Skin epidermis (tissue), 12 donors: Measurements from ENCODE around the gene ISM1.

ENCODE experiments used
- H3K27ac ChIP-seq, 21 experiments: fragments of 200-600 bp; sonication (generic) in 11 of 21; one replicate each; pipeline ENCODE4 v1.5.0; 2020; ENCODE audit warnings: mild to moderate bottlenecking in 3 of 21, inconsistent platforms in 2 of 21, moderate library complexity in 2 of 21
- H3K4me3 ChIP-seq, 7 experiments: fragments of 200-600 bp; sonication (generic) in 2 of 7; one replicate each; pipeline ENCODE4 v1.5.0; 2020; ENCODE audit warnings: inconsistent platforms in 2 of 7, mild to moderate bottlenecking in 2 of 7, moderate library complexity in 1 of 7

The ISM1 gene

DNA sequence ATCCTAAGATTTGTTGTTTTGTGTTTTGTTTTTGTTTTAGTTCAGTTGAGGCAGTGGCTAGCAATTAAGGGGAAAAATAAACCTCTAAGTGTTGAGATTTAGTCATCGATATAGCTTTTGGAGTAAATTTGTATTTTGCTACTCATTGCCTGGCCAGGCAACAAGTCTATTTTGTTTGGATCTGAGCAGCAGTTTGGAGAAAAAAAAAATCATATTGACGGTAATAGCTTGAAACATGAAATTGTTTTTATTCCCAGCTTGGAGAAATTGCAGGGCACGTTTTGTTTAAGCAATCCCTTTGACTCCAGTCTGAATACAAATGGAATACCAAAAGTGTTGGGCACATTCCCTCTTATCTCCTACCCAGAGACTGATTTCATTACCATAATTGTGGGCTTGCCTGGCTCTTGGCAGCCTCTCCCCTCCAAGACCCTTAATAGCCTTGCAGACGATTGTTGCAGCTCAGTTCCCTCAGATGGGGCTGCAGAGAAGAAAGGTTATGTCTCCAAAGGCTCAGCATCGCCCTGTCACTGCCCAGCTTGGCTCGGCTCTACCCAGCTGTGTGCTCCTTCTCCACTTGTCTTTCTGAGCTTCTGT, 56.0 kb downstream of the ISM1 start:
- no peak overlapping the region for H3K4me3 ChIP-seq
- H3K27ac ChIP-seq, result peak overlapping the region in 7 of 21 experiments; percentile 1 to 67 (median 29)

DNA sequence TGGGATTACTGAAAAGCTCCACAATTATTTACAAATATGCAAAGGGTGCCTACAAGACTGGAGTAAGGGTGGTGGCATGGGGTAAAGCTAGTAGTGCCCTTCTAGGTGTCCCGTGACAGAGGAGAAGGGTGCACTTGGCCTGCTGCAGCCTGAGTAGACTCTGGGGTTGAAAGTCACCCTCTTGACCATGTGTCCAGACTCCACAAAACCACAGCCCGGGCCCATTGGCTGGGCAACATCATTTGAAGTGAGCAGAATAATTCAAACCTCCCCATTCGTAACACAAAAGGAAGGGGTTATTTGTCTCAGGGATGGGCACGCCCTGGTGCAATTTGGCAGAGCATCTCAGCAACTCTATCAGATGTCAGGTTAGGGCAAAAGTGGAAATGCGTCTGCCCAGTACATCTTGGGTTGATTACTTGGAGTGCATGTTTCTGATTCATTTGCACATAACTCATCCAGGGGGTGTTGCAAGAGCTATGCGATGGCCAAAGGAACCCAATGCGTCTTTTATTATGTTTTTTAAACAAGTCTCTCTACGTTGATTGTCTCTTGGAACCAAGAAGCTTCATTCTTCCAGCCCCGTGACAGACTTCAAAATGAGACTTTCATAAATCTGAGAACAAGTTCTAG, 56.7 kb downstream of the ISM1 start:
- H3K27ac ChIP-seq, result peak overlapping the region in 13 of 21 experiments; percentile 7 to 74 (median 46)
- no peak overlapping the region for H3K4me3 ChIP-seq

DNA sequence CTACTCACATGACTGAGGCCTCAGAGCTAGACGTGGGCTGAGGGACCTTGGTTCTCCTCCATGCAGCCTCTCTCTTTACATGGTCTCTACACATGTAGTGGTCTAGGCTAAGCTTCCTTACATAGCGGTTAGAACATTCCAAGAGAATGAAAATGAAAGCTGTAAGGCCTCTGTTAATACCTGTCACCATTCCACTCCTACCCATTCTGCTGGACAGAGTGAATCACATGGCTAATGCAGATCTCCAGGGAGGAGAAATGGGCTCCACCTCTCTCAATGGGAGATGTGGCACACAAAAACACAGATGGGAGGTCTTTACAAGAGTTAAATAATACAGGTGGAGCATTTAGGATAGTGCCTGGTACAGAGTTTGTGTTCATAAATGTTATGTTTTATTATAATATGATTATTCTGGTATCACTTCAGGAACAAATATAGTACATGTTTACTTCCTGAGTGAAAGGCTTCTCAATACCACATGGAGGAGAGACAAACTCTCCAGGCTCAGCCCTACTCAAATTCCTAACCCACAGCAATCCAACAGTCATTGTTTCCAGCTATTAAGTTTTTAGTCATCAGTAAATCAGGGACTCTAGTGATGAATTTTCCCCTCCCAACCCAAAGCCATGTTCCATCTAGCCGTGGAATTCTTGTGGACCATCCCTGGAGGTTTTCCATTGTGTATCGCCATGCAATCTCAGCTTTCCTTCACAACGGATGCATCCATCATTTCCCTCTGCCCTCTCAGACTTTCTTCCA, 57.9 kb downstream of the ISM1 start:
- Histone ChIP-seq H3K27ac (peak overlapping the region in 15 of 21 experiments; percentile 7 to 74 (median 46)), H3K4me3 (no peak overlapping the region)

DNA sequence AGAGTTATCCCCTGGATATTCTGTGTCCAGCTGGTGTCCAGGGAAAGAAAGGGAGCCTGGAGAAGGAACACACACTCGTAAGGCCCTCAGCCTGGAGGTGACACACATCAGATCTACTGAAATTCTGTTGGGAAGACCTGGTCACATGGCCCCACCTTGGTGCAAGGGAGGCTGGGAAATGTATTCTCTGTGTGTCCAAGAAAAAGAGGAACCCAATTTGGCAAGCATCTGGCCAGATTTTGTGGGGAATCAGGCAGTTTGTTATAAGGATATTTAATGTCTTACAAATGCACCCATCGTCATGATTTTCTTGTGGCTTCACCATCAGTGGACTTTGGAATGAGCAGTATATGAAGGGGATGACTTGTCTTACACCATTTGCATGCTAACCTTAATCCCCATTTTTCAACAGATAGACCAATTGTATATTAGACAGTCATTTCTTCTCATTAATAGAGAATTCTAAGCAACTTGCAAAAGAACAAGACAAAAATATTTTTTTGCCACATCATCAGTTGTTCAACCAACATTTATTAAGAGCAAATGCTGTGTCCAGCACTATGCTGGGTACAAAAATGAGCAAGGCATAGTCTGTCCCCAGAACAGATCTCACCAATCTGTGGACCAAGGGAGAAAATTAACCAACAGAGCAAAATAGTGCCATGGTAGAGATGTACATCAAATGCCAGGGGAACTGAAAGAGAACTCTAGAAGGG, 59.7 kb downstream of the ISM1 start:
- Histone ChIP-seq H3K4me3 (no peak overlapping the region), H3K27ac (no peak overlapping the region)

DNA sequence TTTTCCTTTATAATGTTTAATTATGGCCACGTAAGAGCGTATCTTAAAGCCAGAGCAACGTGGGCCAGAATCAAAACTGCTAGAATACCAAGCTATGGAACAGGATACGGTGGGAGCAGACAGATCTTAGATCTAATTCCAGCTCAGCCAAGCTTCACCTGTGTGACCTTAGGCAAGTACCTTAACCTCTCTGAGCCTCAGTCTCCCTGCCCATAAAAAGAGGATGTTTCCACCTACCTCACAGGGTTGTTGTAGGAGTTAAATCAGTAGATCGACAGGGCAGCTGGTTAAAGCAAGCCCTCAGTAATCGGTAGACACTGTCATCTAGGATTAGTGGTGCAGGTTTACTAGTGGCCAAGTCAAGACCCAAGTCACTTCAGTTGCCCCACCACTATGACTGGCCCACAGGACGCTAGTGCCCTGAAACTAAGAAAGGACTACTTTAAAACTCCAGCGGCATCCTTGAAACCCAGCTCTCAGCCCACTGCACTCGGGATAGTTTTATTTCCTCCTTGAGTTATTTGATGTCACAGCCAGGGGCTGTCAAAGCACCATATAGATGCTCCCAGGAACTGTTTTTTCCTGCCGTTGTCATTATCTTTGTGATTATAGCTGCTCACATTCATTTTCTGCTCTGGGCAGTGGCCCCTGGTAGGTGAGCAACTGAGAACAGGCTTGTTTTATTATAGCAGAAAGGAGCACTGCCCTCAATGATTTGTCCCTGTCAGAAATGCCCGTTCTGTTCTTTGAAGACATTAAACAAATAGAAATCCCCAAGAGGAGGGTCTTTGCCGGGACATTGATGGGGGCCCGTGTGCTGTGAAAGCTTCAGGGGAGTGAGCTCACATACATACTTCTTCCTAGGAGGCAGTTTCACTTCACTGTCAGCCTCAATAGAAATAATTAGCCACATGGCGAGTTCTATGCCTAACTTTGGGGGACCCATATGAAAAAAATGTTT, 63.1 kb downstream of the ISM1 start:
- no peak overlapping the region for H3K4me3 ChIP-seq
- no peak overlapping the region for H3K27ac ChIP-seq

DNA sequence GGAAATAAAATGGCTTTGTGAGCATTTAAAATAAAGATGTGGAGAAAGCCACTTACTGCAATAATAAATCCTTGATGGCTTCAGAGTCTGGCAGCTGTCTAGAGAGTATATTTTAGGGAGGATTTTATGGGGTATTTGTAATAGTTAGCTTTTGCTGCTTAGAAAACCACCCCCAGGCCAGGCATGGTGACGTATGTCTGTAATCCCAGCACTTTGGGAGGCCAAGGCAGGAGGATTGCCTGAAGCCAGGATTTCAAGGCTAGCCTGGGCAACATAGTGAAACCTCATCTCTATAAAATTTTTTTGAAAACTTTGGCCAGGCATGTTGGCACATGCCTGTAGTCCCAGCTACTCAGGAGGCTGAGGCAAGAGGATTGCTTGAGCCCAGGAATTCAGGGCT, 63.8 kb downstream of the ISM1 start:
- H3K4me3 ChIP-seq, result no peak overlapping the region

DNA sequence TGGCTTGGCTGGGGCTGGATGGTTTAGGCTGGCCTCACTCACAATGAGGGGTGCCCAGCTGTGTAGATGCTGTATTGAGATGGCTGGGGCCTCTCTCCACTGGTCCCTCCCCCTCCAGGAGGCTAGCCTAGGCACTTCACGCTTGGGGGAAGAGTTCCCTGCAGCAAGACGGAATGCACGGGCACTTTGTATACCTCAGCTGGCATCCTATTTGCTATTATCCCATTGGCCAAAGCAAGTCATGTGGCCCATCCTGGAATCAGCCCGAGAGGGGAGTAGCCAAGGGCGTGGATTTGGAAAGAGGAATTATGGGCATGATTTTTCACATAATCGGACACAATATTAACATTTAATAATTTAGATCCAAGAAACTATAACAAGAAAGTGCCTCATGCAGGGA, 64.3 kb downstream of the ISM1 start:
- Histone ChIP-seq H3K4me3 (no peak overlapping the region), H3K27ac (peak overlapping the region in 1 of 21 experiments; percentile 5)

More for the DNA sequence above, 63.8 kb downstream of the ISM1 start:
- H3K27ac ChIP-seq, result no peak overlapping the region

DNA sequence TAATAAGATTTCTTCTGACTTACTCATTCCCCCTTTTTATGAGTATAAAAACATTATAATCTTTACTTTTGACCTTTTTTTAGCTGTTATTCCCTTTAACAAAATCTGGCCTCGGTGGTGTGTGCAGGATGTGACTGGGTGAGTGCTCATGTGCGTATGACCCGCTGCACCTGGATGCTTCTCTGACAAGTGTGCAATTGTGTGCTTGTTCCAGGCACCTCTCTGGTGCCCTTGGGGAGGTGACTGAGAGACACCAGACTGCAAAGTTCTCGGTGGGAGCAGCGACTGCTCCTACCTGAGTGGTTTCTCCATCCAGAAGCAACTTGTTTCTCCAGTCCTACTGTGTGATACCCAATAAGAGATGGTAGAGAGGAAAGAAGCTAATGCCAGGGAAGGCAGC, 65.0 kb downstream of the ISM1 start:
- H3K4me3 ChIP-seq, result no peak overlapping the region
- H3K27ac ChIP-seq, result peak overlapping the region in 3 of 21 experiments; percentile 6 to 52 (median 21)

DNA sequence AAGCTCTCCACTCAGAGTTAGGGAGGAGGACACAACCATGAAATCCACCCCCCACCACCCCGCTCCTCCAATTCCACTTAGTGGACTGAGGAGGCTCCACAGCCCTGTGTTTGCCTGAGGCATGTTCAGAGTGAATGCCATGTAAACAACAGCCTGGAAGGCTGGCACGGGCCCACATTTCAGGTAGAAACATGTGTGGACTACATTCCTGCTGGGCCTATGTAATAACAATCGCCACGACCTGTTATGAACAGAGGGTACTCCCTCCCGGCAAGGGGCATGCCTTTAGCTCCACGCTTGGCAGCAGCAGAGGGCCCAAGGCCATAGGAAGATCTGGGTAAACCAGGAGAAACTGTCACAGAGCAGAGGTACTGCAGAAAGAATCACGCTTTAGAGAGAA, 65.5 kb downstream of the ISM1 start:
- Histone ChIP-seq H3K4me3 (no peak overlapping the region), H3K27ac (peak overlapping the region in 4 of 21 experiments; percentile 6 to 52 (median 30))

DNA sequence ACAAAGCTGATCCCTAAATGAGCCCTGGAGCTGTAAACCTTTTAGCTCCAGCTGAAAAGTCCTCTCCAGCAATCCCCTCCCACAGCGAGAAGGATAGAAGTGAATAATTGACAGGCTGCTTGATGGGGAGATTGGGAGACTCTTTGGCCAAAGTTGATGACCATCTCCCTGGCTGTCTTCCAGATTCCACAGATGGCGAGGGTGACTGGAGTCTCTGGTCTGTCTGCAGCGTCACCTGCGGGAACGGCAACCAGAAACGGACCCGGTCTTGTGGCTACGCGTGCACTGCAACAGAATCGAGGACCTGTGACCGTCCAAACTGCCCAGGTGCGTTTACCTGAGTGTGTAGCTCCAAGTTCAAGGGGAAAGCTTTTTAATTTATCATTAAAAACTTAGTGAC, 67.3 kb downstream of the ISM1 start:
- H3K27ac ChIP-seq, result no peak overlapping the region
- no peak overlapping the region for H3K4me3 ChIP-seq

DNA sequence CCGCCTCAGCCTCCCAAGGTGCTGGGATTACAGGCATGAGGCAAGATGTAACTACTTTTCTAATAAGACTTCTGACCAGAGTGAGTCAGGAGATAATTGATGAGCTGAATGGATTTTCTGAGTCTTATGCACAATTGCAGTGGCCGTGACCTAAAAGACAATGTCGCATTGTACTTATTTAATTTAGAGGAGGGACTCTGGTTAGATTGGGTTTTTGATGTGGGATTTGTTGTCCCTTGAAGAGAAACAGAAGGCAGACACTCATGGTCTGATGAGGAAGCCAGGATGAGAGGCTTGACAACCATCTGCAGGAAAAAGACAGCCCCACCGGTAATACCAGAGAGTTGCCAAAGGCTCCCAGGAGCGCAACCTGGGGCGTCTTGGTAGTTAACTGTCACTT, 68.0 kb downstream of the ISM1 start:
- H3K4me3 ChIP-seq, result no peak overlapping the region
- no peak overlapping the region for H3K27ac ChIP-seq

DNA sequence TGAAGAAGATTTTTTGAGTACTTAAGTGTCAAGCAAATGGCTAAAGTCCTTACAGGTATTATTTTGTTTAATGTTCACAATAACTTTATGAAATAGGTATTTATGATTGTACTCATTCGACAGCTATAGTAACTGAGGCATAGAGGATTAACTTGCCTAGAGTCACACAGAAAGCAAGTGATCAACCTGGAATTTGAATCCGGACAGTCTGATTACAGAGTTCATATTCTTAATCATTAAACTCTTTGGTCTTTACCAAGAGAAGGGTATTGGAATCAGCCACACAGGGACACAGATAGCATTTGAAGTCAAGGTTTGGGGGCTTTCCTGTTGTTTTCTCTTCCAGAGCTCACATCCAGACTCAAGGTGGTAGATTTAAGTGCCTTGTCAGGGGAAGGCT, 69.7 kb downstream of the ISM1 start:
- Histone ChIP-seq H3K27ac (no peak overlapping the region), H3K4me3 (no peak overlapping the region)

DNA sequence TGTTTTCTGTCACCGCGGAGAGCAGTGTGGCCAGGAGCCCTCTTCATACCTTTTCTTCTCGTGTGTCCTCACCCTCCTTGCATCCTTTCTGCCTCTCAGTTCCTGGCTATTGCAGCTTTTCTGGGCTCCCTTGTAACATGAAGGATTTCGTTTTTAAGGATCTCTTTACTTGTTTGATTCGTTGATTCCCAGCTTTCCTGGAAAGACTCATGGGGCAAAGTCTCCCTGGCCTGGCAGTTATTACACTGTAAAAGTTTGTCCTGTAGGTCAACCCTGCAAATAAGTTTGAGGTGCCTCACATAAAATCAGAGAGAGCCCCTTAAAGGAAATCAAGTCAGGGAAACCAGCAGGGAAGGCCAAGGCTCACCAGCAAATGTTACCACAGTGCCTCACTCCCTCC, 70.1 kb downstream of the ISM1 start:
- Histone ChIP-seq H3K4me3 (no peak overlapping the region), H3K27ac (no peak overlapping the region)

DNA sequence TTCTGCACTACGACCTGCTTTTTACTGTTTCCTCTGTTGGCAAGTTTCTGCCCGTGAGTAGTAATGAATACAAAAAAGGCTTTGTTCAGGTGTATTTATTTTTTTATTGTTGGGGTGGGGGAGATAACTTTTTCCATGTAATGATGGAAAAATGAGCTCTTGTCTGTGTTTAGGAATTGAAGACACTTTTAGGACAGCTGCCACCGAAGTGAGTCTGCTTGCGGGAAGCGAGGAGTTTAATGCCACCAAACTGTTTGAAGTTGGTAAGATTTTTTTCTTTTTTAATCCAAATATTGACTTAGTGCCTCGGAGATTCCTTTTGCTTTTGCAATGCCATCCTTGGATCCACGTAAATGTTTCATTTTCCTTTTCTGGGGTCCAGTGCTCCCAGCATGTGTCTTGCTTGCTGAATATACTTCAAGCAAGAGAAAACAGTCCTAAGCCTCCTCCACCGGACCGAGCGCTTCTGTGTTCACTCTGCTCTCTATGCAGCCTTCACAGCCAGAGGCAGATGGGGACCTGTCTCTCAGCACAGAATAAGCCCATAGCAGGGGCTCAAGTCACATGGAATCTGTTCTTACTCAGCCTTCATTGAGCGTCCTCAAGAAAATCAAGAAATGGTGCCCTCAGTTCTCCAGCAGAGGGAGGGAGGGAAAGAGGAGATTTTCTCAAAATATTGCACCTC, 71.3 kb downstream of the ISM1 start:
- no peak overlapping the region for H3K27ac ChIP-seq
- no peak overlapping the region for H3K4me3 ChIP-seq

DNA sequence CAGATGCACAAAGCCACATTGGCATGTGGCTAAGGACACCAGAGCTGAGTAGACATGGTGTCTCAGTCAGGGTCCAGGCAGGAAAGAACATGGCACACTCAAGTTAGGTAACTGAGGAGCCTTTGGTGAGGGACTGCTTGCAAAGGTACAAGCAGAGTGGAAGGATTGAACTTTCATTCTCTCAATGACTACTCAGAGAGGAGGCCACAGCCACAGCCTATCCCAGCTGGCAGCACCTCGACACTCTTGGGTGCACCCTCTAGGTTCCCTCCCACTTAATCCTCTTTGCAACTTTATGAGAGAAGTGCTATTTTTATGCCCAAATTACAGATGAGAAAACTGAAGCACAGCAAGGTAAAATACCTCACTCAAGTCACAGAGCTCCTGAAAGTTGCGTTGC, 73.4 kb downstream of the ISM1 start:
- Histone ChIP-seq H3K27ac (no peak overlapping the region), H3K4me3 (no peak overlapping the region)

DNA sequence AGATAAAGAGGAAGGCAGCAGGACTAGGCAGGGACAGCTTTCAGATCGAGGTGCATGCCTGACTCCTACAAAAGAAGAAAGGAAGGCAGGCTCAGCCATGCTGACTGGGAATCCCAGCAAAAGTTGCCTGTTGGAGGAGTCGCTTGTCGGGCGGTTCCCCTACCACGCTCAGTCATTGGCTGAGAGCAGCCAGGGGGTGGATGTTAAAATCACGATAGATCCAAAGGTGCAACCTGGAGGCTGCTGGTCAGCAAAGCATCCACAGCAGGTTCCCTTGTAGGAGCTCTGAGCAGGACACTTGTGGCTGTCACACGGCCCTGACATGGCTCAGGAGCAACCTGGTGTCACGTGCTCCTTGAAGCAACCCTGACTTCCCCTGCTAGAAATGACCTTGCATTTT, 74.6 kb downstream of the ISM1 start:
- no peak overlapping the region for H3K27ac ChIP-seq

DNA sequence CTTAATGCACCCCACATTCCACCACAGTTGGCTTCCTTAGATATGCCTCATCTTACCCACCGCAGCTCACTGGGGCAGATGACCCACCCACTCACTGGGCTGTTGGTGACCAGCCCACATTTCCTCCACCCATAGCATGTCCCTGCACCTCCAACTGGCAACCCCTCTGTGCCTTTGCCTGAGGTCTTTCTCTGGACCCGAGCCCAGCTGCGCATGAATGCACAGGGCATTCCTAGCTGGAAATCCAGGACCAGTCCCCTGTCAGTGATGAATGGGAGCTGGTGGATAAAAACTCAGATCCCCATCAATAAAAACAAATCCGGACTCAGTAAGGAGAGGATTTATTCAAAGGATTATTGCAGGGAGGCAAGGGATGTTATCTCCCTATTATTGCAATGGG, 75.0 kb downstream of the ISM1 start:
- no peak overlapping the region for H3K27ac ChIP-seq
- H3K4me3 ChIP-seq, result no peak overlapping the region

More for the DNA sequence above, 74.6 kb downstream of the ISM1 start:
- H3K4me3 ChIP-seq, result no peak overlapping the region

DNA sequence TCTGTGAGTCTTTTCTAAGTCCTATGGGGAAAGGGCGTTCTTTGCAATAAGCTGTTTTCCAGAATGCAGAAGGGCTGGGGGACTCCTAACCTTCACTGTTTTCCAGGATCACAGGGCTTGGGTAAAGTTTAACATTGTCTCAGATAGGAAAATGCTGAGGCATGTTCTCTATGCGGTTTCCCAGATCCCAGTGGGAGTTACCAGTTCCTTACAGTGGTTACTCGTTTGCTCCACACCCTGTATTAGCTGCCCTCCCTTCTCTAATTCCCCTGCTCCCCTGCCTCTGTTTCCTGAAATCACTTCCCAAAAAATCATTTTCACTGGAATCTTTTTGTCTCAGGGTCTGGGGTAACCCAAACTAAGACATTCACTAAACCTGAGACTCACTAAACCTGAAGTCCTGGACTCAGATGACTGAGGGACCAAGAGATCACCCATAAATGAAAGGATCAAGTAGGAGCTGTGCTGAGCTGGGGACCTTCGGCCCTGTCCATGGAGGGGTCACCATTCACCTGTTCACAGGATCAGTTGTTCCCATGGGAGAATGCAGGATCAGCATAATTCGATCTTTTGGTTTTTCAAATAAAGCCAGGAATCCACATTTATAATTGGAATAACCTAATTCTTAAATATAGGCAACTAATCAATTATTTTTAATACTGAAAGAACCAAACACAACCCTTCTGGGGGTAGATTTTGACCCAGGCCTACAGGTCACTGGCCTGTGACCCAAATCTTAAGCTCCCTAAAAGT, 76.2 kb downstream of the ISM1 start:
- no peak overlapping the region for H3K27ac ChIP-seq

More for the DNA sequence above, 76.2 kb downstream of the ISM1 start:
- H3K4me3 ChIP-seq, result no peak overlapping the region
